Suppressor macrophage treated with lipopolysaccharide for 4 hours (primary cell): ENCODE results near the gene GABPB1.
A peak's percentile ranks its signal among the peaks of the same experiment; 100 is the strongest.

Experiments used
- DNase-seq: peaks from one replicate; pipeline ENCODE4 v3.0.0-alpha.2; 2020

GABPB1 gene

DNA sequence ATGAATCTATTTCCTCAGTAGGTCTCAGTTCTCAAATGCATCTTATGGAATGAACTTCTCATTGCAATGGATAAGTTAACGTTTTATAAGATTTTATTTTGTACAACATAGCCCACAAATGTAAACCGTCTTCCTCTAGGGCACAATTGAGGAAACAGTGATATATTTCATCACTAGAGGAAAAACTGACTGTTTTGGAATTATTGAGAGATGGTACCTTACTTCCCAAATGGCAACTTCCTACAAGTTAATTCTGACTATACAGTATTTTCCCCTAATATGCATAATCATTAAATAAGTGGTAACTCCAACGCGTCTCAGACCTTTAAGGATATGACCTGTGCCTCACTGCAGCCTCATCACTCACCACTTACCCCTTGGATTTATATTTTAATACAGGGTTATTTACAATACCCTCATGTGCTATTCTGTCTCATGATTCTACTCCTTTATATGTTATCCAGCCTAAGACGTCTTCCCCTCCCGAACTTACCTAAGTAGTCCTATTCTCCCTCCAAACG is 13.3 kb downstream of the GABPB1 start:
- peak; percentile 39 for DNase-seq

DNA sequence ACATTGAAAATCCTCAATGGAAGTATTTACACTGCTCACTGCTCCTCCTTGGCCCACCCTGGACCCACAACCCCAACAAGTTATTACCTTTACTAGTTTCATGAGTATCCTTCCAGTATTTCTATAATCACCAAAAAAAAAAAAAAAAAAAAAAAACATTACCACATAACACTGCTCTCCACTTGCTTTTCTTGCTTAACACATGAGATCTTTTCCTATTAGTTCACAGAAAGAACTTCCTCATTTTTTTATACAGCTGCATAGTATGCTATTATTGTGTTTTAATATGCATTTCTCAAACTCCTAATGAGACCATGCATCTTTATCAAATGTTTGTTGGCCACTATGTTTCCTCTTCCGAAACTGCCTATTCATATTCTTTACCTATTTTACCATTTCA is 14.6 kb downstream of the GABPB1 start:
- DNase-seq: peak; percentile 58

GRCh38 chr15:50339717-50340116 is 15.3 kb downstream of the GABPB1 start:
- DNase-seq: no peak

GRCh38 chr15:50335251-50335650 is 19.7 kb downstream of the GABPB1 start:
- DNase-seq: peak; percentile 38

- DNase-seq: no peak
Measured at GRCh38 chr15:50333229-50333628, 21.8 kb downstream of the GABPB1 start.

- peak; percentile 37 for DNase-seq
Measured at GRCh38 chr15:50330921-50331320, 24.1 kb downstream of the GABPB1 start.

GRCh38 chr15:50328116-50328515 is 26.9 kb downstream of the GABPB1 start:
- DNase-seq: no peak

GRCh38 chr15:50321680-50322210 is 33.3 kb downstream of the GABPB1 start:
- DNase-seq: no peak

GRCh38 chr15:50320504-50320903 is 34.5 kb downstream of the GABPB1 start:
- no peak for DNase-seq

GRCh38 chr15:50318697-50319096 is 36.3 kb downstream of the GABPB1 start:
- DNase-seq: no peak

DNA sequence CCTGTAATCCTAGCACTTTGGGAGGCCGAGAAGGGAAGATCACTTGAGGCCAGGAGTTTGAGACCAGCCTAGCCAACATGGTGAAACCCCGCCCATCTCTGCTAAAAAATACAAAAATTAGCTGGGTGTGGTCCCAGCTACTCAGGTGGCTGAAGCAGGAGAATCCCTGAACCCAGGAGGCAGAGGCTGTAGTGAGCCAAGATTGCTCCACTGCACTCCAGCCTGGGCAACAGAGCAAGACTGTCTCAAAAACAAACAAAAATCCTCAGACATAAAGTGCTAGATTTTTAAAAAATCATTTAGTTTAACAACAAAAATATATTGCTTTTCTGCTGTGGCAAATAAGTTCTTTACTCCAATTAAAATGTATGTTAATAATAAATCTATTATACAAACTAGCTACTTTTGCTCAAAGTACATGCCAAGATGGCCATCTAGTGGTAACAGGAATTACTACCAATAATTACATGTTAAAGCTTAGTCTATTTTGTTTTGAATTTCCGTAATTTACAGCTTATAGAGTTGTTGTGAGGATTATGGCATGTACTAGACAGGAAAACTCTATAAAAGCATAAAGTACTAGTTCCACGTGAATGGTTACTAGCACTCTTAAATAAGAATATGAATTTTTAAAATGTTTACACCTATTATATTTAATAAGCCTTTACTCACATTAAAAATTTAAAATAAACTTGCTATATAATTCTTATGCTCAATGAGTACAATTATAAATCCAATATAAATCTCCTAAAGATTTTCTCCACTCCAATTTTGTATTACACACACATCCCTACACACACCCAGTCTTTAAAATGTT is 39.0 kb downstream of the GABPB1 start:
- peak; percentile 61 for DNase-seq

GRCh38 chr15:50312636-50313035 is 42.4 kb downstream of the GABPB1 start:
- DNase-seq: no peak

GRCh38 chr15:50307799-50308198 is 47.2 kb downstream of the GABPB1 start:
- no peak for DNase-seq

DNA sequence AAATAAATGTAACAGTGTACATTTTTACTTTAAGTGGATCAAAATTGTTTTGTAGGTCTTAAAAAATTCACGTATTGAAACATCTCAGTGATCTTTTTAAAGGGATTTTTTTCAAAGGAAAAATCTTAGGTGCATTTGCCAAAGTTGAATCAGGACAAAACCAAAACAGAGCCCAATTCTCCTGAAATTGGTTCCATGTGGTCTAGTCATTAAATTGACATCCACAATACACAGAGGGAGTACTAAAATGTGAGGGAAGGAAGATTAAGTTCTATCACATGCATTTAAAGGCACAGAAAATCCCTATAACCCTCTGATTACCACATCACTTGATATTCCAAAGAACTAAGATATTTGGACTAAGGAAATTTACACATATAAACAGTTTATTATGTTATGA is 50.2 kb downstream of the GABPB1 start:
- DNase-seq: no peak

DNA sequence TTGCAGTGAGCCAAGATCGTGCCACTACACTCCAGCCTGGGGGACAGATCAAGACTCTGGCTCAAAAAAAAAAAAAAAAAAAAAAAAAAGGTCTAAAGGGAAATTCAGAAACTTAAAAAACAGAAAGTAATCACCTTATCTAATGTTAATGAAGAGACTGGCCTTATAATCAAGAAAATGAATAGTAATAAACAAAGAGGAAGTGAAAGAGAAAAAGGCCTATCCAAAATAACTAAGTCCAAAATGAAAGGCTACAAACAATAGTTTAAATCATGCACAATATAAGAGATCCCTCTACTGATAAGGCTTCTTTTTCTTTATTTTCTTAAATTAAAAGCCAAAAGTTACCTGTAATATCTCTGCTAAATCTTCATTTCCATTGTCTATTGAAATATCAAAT is 52.4 kb downstream of the GABPB1 start:
- DNase-seq: peak; percentile 2

GRCh38 chr15:50298340-50298739 is 56.7 kb downstream of the GABPB1 start:
- DNase-seq: no peak

GRCh38 chr15:50295966-50296365 is 59.0 kb downstream of the GABPB1 start:
- DNase-seq: no peak

DNA sequence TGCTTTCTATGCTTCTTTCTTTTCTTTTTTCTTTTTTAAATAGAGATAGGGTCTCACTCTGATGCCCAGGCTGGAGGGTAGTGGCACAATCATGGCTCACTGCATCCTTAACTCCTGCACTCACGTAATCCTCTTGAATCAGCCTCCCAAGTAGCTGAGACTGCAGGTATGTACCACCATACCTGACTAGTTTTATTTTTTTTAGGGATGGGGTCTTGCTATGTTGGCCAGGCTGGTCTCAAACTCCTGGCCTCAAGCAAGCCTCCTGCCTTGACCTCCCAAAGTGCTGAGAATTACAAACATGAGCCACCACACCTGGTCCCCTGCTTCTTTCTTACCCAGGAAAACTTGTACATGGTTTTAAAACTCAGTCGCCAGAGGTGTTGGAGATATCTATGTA is 65.2 kb downstream of the GABPB1 start:
- no peak for DNase-seq

DNA sequence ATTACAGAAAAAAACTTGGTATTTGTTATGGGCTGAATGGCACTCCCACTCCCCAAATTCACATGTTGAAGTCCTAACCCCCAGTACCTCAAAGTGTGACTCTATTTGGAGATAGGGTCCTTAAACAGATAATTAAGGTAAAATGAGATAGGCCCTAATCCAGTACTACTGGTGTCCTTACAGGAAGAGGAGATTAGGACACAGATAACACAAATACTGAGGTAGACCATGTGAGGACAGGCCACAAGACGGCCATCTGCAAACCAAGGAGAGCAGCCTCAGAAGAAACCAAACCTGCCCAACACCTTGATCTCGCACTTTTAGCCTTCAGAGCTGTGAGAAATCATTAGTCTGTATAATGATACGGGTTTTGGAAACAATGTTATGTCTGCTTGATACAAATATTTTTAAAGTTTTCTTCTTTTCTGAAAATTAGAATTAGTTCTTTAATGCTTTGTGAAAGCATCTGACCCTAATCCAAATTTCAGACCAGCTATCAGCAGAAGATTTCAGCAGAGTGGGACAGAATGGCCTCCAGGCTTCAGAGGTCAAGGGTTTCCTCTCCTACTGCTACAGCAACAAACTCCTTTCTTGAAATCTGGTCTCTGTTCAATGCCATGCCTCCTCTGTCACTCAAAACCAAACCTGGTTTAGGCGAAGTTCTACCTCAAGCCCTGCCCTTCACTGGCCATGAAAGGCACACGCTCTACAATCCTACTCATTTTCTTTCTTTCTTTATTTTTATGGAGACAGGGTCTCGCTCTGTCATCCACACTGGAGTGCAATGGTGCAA is 67.5 kb downstream of the GABPB1 start:
- no peak for DNase-seq

- no peak for DNase-seq
Measured at GRCh38 chr15:50281427-50281826, 73.6 kb downstream of the GABPB1 start.

DNA sequence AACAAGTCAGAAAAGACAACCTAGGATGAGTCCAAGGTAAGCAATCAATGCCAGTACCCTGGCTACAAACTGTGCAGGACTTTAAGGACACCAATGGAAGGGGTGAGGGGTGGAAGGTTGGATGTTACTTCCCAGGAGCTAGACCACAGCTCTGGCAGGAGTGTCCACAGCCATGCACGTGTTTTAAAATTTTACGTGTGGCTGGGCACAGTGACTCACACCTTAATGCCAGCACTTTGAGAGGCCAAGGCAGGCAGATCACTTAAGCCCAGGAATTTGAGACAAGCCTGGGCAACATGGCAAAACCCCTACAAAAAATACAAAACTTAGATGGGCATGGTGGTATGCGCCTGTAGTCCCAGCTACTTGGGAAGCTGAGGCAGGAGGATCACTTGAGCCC is 74.7 kb downstream of the GABPB1 start:
- no peak for DNase-seq

DNA sequence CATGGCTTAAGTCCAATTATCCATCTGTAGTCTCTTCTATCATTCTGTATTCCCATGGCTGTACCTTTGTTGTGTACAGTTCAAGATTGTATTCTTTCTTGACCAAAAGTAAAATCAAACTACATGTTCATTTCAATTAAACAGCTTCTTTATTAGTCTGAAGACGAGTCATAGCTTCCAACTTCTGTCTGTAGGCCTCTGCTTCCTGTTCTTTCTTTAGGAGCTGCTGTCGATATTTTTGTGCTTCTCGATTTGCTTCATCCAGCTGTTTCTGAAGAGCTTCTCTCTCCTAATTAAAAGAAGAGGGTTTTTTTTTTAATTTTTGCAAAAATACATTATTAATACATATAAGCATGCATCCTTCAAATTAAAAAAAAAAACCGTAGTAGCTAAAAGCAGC is 76.5 kb downstream of the GABPB1 start:
- DNase-seq: peak; percentile 50

GRCh38 chr15:50277370-50277769 is 77.6 kb downstream of the GABPB1 start:
- peak; percentile 68 for DNase-seq

DNA sequence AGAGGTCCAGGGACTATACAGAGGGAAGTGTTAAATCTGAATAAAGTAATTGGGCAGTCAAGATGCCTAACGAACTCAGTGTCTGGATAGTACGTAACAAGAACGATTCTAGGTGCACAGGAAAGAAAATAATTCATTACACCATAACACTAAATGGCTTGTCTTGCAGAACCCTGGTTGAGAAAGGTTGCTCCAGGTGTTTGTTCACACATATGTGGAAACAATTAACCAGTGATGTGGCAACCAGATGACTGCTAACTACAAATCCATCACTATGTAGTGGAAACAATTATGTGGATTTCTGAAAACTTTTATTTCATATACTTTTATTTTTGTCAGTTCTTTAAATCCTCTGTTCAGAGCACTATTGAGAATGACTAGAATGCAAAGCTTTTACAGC is 79.1 kb downstream of the GABPB1 start:
- no peak for DNase-seq
